GM20000 (cell line): ENCODE measurements around the gene LSM14A.

Source experiments
- DNase-seq: peaks from one replicate; pipeline ENCODE4 v3.0.0; 2012; ENCODE audit warnings: low spot score
- TF ChIP-seq, protein P1 (sequence below): IDR thresholded peaks from 2 replicates; pipeline ENCODE4 v1.5.1; 2012; ENCODE audit warnings: mild to moderate bottlenecking, control low read depth; ENCODE audit errors: extremely low read depth, missing control alignments

Gene LSM14A

DNA sequence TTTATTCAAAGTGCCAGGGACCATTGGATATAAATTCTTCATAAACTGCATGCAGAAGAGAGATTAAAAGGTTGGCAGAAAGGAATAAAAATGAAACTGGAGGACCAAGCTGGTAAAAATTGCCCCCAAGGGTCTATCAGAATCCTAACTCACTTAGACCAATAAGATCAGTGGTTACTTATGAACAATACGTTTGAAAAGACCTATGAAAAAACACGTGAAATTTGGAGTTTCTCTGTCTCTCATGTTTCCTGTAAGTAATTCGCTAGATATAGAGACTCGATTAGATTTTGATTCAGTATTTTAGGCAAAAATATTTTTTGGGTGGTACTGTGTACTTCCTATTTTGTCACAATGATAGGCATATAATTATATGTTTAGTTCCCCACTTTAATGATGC lies 104.9 kb downstream of the LSM14A start:
- no peak for DNase-seq

DNA sequence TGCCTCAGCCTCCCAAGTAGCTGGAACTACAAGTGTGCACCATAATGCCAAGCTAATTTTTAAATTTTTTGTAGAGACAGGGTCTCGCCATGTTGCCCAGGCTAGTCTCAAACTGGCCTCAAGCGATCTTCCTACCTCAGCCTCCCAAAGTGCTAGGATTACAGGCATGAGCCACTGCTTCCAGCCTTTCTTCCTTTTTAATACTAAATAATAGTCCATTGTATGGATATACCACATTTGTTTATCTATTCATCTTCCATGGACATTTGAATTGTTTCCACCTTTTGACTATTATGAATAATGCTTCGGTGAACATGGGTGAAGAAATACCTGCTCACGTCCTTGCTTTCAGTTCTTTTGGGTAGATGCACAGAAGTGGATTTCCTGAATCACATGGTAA lies 106.5 kb downstream of the LSM14A start:
- no peak for DNase-seq
- TF ChIP-seq, protein P1, sequence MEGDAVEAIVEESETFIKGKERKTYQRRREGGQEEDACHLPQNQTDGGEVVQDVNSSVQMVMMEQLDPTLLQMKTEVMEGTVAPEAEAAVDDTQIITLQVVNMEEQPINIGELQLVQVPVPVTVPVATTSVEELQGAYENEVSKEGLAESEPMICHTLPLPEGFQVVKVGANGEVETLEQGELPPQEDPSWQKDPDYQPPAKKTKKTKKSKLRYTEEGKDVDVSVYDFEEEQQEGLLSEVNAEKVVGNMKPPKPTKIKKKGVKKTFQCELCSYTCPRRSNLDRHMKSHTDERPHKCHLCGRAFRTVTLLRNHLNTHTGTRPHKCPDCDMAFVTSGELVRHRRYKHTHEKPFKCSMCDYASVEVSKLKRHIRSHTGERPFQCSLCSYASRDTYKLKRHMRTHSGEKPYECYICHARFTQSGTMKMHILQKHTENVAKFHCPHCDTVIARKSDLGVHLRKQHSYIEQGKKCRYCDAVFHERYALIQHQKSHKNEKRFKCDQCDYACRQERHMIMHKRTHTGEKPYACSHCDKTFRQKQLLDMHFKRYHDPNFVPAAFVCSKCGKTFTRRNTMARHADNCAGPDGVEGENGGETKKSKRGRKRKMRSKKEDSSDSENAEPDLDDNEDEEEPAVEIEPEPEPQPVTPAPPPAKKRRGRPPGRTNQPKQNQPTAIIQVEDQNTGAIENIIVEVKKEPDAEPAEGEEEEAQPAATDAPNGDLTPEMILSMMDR = no peak

More for the DNA sequence above, 104.9 kb downstream of the LSM14A start:
- TF ChIP-seq, protein P1 = no peak
